H9 (cell line): ENCODE measurements around the gene KRTAP10-8. TPM values are rescaled to one million over a fixed set of nuclear protein-coding genes. Genes with fewer than 3 reads are reported as not detected.
A peak's percentile ranks its signal among the peaks of the same experiment; 100 is the strongest.
"Not testable (repeated sequence)": the region's sequence is repeated elsewhere in the genome, so short reads cannot be mapped to it uniquely, and the experiment has no call there.

ENCODE experiments used
- DNase-seq: peaks from one replicate; pipeline ENCODE4 v3.0.0-alpha.2; 2017
- H2AFZ ChIP-seq: one replicate; pipeline ENCODE4 v1.6.1; 2013; ENCODE audit warnings: mild to moderate bottlenecking, low read length, control low read depth, moderate library complexity
- H2AK5ac ChIP-seq: 2 replicates; pipeline ENCODE4 v1.6.1; 2013; ENCODE audit warnings: low read length, control low read depth, mixed read lengths; ENCODE audit not compliant: insufficient read length
- H2BK120ac ChIP-seq: one replicate; pipeline ENCODE4 v1.6.1; 2013; ENCODE audit warnings: low read depth, mild to moderate bottlenecking, low read length, control low read depth, inconsistent platforms; ENCODE audit not compliant: poor library complexity, severe bottlenecking
- H2BK12ac ChIP-seq: 2 replicates; pipeline ENCODE4 v1.6.1; 2013; ENCODE audit warnings: low read length, control low read depth, mixed read lengths, low read depth; ENCODE audit not compliant: insufficient read length
- H2BK15ac ChIP-seq: 2 replicates; pipeline ENCODE4 v1.6.1; 2013; ENCODE audit warnings: low read depth, low read length, control low read depth
- H2BK20ac ChIP-seq: one replicate; pipeline ENCODE4 v1.6.1; 2013; ENCODE audit warnings: low read depth, mild to moderate bottlenecking, low read length, control low read depth, inconsistent platforms; ENCODE audit not compliant: poor library complexity, severe bottlenecking
- H2BK5ac ChIP-seq: 2 replicates; pipeline ENCODE4 v1.6.1; 2013; ENCODE audit warnings: low read length, control low read depth, mixed read lengths; ENCODE audit not compliant: insufficient read length
- H3K14ac ChIP-seq: 2 replicates; pipeline ENCODE4 v1.6.1; 2013; ENCODE audit warnings: low read length, control low read depth; ENCODE audit not compliant: insufficient read depth
- H3K18ac ChIP-seq: 2 replicates; pipeline ENCODE4 v1.6.1; 2013; ENCODE audit warnings: low read depth, mild to moderate bottlenecking, mixed read lengths, low read length, control low read depth; ENCODE audit not compliant: insufficient read length
- H3K23ac ChIP-seq: 2 replicates; pipeline ENCODE4 v1.6.1; 2013; ENCODE audit warnings: low read length, control low read depth, mixed read lengths, low read depth; ENCODE audit not compliant: insufficient read length
- H3K23me2 ChIP-seq: 2 replicates; pipeline ENCODE4 v1.6.1; 2013; ENCODE audit warnings: low read depth, mild to moderate bottlenecking, mixed read lengths, low read length, control low read depth; ENCODE audit not compliant: insufficient read length, poor library complexity, severe bottlenecking
- H3K27ac ChIP-seq: 2 replicates; pipeline ENCODE4 v1.5.1; 2013; ENCODE audit warnings: low read length, control low read depth, mixed read lengths, low read depth; ENCODE audit not compliant: insufficient read length
- H3K27me3 ChIP-seq: 2 replicates; pipeline ENCODE4 v1.6.1; 2013; ENCODE audit warnings: low read length, control low read depth, inconsistent platforms; ENCODE audit not compliant: insufficient read depth
- H3K4ac ChIP-seq: 2 replicates; pipeline ENCODE4 v1.6.1; 2013; ENCODE audit warnings: low read depth, mild to moderate bottlenecking, control low read depth, inconsistent platforms, low read length, moderate library complexity
- H3K4me1 ChIP-seq: 2 replicates; pipeline ENCODE4 v1.6.1; 2013; ENCODE audit warnings: low read length, control low read depth, inconsistent platforms; ENCODE audit not compliant: insufficient read depth
- H3K4me2 ChIP-seq: 2 replicates; pipeline ENCODE4 v1.6.1; 2013; ENCODE audit warnings: low read length, control low read depth, mixed read lengths; ENCODE audit not compliant: insufficient read length, insufficient read depth
- H3K56ac ChIP-seq: 2 replicates; pipeline ENCODE4 v1.6.1; 2013; ENCODE audit warnings: low read depth, mild to moderate bottlenecking, mixed read lengths, low read length, control low read depth; ENCODE audit not compliant: insufficient read length
- H3K79me1 ChIP-seq: 2 replicates; pipeline ENCODE4 v1.6.1; 2013; ENCODE audit warnings: low read depth, mild to moderate bottlenecking, moderate library complexity, low read length, control low read depth, inconsistent platforms; ENCODE audit not compliant: insufficient read depth, poor library complexity, severe bottlenecking
- H3K79me2 ChIP-seq: 2 replicates; pipeline ENCODE4 v1.6.1; 2013; ENCODE audit warnings: low read length, control low read depth, inconsistent platforms; ENCODE audit not compliant: insufficient read depth
- H3K9ac ChIP-seq: 2 replicates; pipeline ENCODE4 v1.6.1; 2013; ENCODE audit warnings: low read length, control low read depth, mixed read lengths; ENCODE audit not compliant: insufficient read length; ENCODE audit errors: extremely low read depth
- H3K9me3 ChIP-seq: one replicate; pipeline ENCODE4 v1.6.1; 2013; ENCODE audit warnings: low read depth, low read length, inconsistent platforms; ENCODE audit not compliant: control insufficient read depth
- H3T11ph ChIP-seq: one replicate; pipeline ENCODE4 v1.6.1; 2013; ENCODE audit warnings: mild to moderate bottlenecking, low read length, control low read depth, inconsistent platforms
- H4K20me1 ChIP-seq: one replicate; pipeline ENCODE4 v1.6.1; 2013; ENCODE audit not compliant: control insufficient read depth, insufficient read length, insufficient read depth
- H4K5ac ChIP-seq: 2 replicates; pipeline ENCODE4 v1.6.1; 2013; ENCODE audit warnings: low read depth, mild to moderate bottlenecking, mixed read lengths, low read length, control low read depth; ENCODE audit not compliant: insufficient read length
- H4K8ac ChIP-seq: replicated peaks from 2 replicates; pipeline ENCODE4 v1.6.1; 2013; ENCODE audit warnings: low read length, control low read depth, mixed read lengths, low read depth; ENCODE audit not compliant: insufficient read length
- H4K91ac ChIP-seq: 2 replicates; pipeline ENCODE4 v1.6.1; 2013; ENCODE audit warnings: low read depth, mild to moderate bottlenecking, moderate library complexity, mixed read lengths, low read length, control low read depth; ENCODE audit not compliant: insufficient read length
- H3K27ac Mint-ChIP-seq, 3 experiments: 2 replicates in 2 of 3; 3 replicates in 1 of 3; pipeline ENCODE4 v1.8.0; 2020 to 2021; ENCODE audit warnings: mixed read lengths in 3 of 3, mild to moderate bottlenecking in 1 of 3, moderate library complexity in 1 of 3
- H3K27me3 Mint-ChIP-seq: 2 replicates; pipeline ENCODE4 v1.8.0; 2021; ENCODE audit warnings: low read depth, mild to moderate bottlenecking, moderate library complexity, mixed read lengths
- H3K36me3 Mint-ChIP-seq, 3 experiments: 2 replicates in 2 of 3; 3 replicates in 1 of 3; pipeline ENCODE4 v1.8.0; 2020 to 2021; ENCODE audit warnings: low read depth in 3 of 3, mixed read lengths in 3 of 3; ENCODE audit not compliant: insufficient read depth in 1 of 3
- H3K4me1 Mint-ChIP-seq, 2 experiments: 2 replicates each; pipeline ENCODE4 v1.8.0; 2020; ENCODE audit warnings: mixed read lengths in 2 of 2
- H3K4me3 Mint-ChIP-seq, 2 experiments: 2 replicates in 1 of 2; 3 replicates in 1 of 2; pipeline ENCODE4 v1.8.0; 2020 to 2021; ENCODE audit warnings: mild to moderate bottlenecking in 2 of 2, mixed read lengths in 2 of 2, moderate library complexity in 1 of 2
- H3K9me3 Mint-ChIP-seq, 2 experiments: 2 replicates in 1 of 2; 3 replicates in 1 of 2; pipeline ENCODE4 v1.8.0; 2020; ENCODE audit warnings: mild to moderate bottlenecking in 2 of 2, mixed read lengths in 2 of 2, moderate library complexity in 1 of 2
- WGBS: extraction: QIAGEN DNeasy Blood & Tissue Kit; methylation state at CpG from one replicate; pipeline ENCODE4 v1.1.7; 2013; ENCODE audit warnings: missing lambda C conversion rate, low lambda C conversion rate, mixed read lengths; ENCODE audit not compliant: insufficient read length; ENCODE audit errors: extremely low coverage; 5-methylcytosine and 5-hydroxymethylcytosine counted together
- total RNA-seq: library from RNA; stranded (reverse); gene quantifications from 2 replicates; pipeline ENCODE4 v1.2.1, GENCODE V29; 2021
- TF ChIP-seq, protein P1 (sequence below): fragments of 200-600 bp; sonication (generic); conservative IDR thresholded peaks from 3 replicates; pipeline ENCODE4 v1.8.0; 2021; ENCODE audit warnings: antibody characterized with exemption, mild to moderate bottlenecking

Gene KRTAP10-8
- total RNA-seq, 1 experiment from 2014 or later, result not detected

DNA sequence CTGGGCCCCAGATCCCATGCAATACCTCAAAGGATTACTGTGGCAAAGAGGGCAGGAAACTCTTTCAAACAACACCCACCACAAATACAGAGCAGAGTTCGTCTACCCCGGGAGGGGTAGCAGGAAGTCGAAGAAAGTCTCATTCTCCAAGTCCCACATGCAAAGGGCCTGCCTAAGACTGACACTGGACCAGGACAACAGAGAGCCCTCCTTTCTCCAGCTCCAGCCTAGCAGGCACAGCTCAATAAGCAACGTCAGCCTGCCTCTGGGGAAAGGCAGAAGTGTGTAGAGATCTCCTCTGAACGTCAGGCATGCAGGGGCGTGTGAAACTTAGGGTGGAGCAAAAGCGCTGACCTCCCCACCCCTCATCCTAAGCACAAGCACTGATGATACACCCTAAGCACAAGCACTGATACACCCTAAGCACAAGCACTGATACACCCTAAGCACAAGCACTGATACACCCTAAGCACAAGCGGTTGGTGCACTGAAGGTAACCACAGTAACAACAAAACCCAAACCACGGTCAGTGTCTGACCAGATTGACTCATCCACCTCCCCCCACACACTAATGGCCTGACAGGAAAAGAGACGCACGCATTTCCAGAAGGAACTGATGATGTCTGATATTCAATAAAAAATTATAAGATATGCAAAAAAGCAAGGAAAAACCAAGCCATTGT lies 47.2 kb downstream of the KRTAP10-8 start:
- Histone ChIP-seq H3K79me1 (no peaks in the 10 kb centered on the region), H3T11ph (no peak overlapping the region), H3K4me2 (no peak overlapping the region), H2AK5ac (no peak overlapping the region), H4K8ac (no peak overlapping the region), H3K4ac (no peak overlapping the region), H3K9me3 (no peaks in the 10 kb centered on the region), H3K4me1 (no peaks in the 10 kb centered on the region), H3K56ac (no peak overlapping the region), H2BK5ac (no peak overlapping the region), H3K23me2 (no peaks in the 10 kb centered on the region), H4K5ac (no peak overlapping the region), H3K79me2 (no peaks in the 10 kb centered on the region), H2BK120ac (no peak overlapping the region), H3K18ac (peak overlapping the region; percentile 41), H3K27me3 (no peaks in the 10 kb centered on the region), H4K91ac (no peak overlapping the region), H3K27ac (no peak overlapping the region), H2AFZ (no peak overlapping the region), H3K9ac (no peak overlapping the region), H2BK15ac (no peak overlapping the region), H2BK20ac (no peak overlapping the region), H3K23ac (no peak overlapping the region), H3K14ac (peak overlapping the region; percentile 31), H2BK12ac (no peak overlapping the region), H4K20me1 (no peaks in the 10 kb centered on the region)
- Mint-ChIP-seq H3K4me3 (no peak overlapping the region; a peak in 1 of 5 replicates), H3K4me1 (peaks cover 32 to 33% of the 10 kb centered on the region in 2 experiments), H3K9me3 (peaks cover 8 to 11% of the 10 kb centered on the region in 2 experiments; a peak in 4 of 5 replicates), H3K27ac (peak overlapping the region in 1 of 3 experiments; percentile 71; a peak in 3 of 7 replicates), H3K36me3 (peaks cover 2 to 10% (median 5%) of the 10 kb centered on the region in 3 experiments; a peak in 4 of 7 replicates), H3K27me3 (peaks cover 11% of the 10 kb centered on the region)
- WGBS, result no CpG with 5 or more reads among the region's 11 CpGs
- DNase-seq, result peak; percentile 24
- TF ChIP-seq, protein P1, sequence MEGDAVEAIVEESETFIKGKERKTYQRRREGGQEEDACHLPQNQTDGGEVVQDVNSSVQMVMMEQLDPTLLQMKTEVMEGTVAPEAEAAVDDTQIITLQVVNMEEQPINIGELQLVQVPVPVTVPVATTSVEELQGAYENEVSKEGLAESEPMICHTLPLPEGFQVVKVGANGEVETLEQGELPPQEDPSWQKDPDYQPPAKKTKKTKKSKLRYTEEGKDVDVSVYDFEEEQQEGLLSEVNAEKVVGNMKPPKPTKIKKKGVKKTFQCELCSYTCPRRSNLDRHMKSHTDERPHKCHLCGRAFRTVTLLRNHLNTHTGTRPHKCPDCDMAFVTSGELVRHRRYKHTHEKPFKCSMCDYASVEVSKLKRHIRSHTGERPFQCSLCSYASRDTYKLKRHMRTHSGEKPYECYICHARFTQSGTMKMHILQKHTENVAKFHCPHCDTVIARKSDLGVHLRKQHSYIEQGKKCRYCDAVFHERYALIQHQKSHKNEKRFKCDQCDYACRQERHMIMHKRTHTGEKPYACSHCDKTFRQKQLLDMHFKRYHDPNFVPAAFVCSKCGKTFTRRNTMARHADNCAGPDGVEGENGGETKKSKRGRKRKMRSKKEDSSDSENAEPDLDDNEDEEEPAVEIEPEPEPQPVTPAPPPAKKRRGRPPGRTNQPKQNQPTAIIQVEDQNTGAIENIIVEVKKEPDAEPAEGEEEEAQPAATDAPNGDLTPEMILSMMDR, result no peak

DNA sequence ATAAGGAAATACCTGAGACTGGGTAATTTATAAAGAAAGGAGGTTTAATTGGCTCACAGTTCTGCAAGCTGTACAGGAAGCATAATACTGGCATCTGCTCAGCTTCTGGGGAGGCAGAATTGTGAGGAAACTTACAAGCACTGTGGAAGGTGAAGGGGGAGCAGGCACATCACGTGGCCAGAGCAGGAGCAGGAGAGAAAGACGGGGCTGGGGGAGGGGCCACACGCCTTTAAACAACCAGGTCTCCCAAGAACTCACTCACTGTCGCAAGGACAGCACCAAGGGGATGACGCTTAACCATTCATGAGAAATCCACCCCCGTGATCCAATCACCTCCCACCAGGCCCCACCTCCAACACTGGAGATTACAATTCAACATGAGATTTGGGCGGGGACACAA lies 49.7 kb downstream of the KRTAP10-8 start:
- peak; percentile 76 for DNase-seq
- peak overlapping the region in 2 of 3 experiments; percentile 4 to 77; a peak in 3 of 7 replicates for H3K27ac Mint-ChIP-seq
- not testable (repeated sequence) for H3K27me3 Mint-ChIP-seq

More for the DNA sequence above, 49.7 kb downstream of the KRTAP10-8 start:
- H3K18ac ChIP-seq, H3K23me2 ChIP-seq, H3K27me3 ChIP-seq, H3K4ac ChIP-seq, H2BK5ac ChIP-seq, H4K8ac ChIP-seq, H2AK5ac ChIP-seq, H3K36me3 Mint-ChIP-seq, H2BK120ac ChIP-seq, H3K4me2 ChIP-seq, H3K56ac ChIP-seq, H3K9ac ChIP-seq, H4K5ac ChIP-seq, H3K14ac ChIP-seq, H3T11ph ChIP-seq, H2BK20ac ChIP-seq, H3K23ac ChIP-seq, H3K4me1 ChIP-seq, H4K20me1 ChIP-seq, H3K79me1 ChIP-seq, H3K9me3 ChIP-seq, H2AFZ ChIP-seq, H3K79me2 ChIP-seq, H4K91ac ChIP-seq, H3K27ac ChIP-seq, H2BK15ac ChIP-seq, H3K9me3 Mint-ChIP-seq, H2BK12ac ChIP-seq, H3K4me3 Mint-ChIP-seq: not testable (repeated sequence)
- peaks cover 32% of the 10 kb centered on the region in 2 experiments for H3K4me1 Mint-ChIP-seq
- no CpG with 5 or more reads among the region's 7 CpGs for WGBS
